Osteoblast (primary cell): Measurements from ENCODE around the gene GAPVD1. TPM values are rescaled to one million over a fixed set of nuclear protein-coding genes. Genes with fewer than 3 reads are reported as not detected.

Experiments used
- DNase-seq: peaks from one replicate; pipeline ENCODE4 v3.0.0; 2011; ENCODE audit warnings: low spot score, mixed read lengths; ENCODE audit not compliant: insufficient read length; ENCODE audit errors: missing footprints
- H2AFZ ChIP-seq: 2 replicates; pipeline ENCODE4 v1.6.0; 2011; ENCODE audit warnings: mild to moderate bottlenecking, low read length
- H3K27ac ChIP-seq: 2 replicates; pipeline ENCODE4 v1.5.1; 2011; ENCODE audit warnings: mild to moderate bottlenecking, low read depth, low read length, moderate library complexity
- H3K27me3 ChIP-seq: 2 replicates; pipeline ENCODE4 v1.6.0; 2012; ENCODE audit warnings: mild to moderate bottlenecking, control low read depth, inconsistent platforms, low read length, moderate library complexity; ENCODE audit not compliant: insufficient read depth
- H3K36me3 ChIP-seq: 2 replicates; pipeline ENCODE4 v1.5.1; 2011; ENCODE audit warnings: mild to moderate bottlenecking, low read length, control low read depth, moderate library complexity; ENCODE audit not compliant: insufficient read depth
- H3K4me1 ChIP-seq: 2 replicates; pipeline ENCODE4 v1.5.1; 2011; ENCODE audit warnings: mild to moderate bottlenecking, low read length, control low read depth, moderate library complexity; ENCODE audit not compliant: insufficient read depth
- H3K4me2 ChIP-seq: 2 replicates; pipeline ENCODE4 v1.6.0; 2011; ENCODE audit warnings: mild to moderate bottlenecking, low read length; ENCODE audit not compliant: insufficient read depth
- H3K4me3 ChIP-seq: fragments of 200-600 bp; sonication (generic); 3 replicates; pipeline ENCODE4 v1.5.1; 2012; ENCODE audit warnings: mild to moderate bottlenecking, low read length, inconsistent platforms; ENCODE audit not compliant: insufficient read depth
- H3K79me2 ChIP-seq: 2 replicates; pipeline ENCODE4 v1.6.0; 2012; ENCODE audit warnings: mild to moderate bottlenecking, low read length, control low read depth, inconsistent platforms; ENCODE audit not compliant: insufficient read depth
- H3K9me3 ChIP-seq: 2 replicates; pipeline ENCODE4 v1.5.1; 2011; ENCODE audit warnings: low read depth, low read length, control low read depth
- H4K20me1 ChIP-seq: 2 replicates; pipeline ENCODE4 v1.6.0; 2012; ENCODE audit warnings: mild to moderate bottlenecking, low read length, control low read depth; ENCODE audit not compliant: insufficient read depth
- total RNA-seq: library from RNA; depleted of rRNA; stranded (reverse); fragments of >200 nt; gene quantifications from 2 replicates; pipeline ENCODE4 v1.2.3, GENCODE V29; 2012
- TF ChIP-seq, protein P1 (sequence below): IDR thresholded peaks from 2 replicates; pipeline ENCODE4 v1.5.1; 2011; ENCODE audit warnings: mild to moderate bottlenecking, low read depth, low read length, moderate library complexity; ENCODE audit errors: extremely low read depth

GAPVD1 gene
- total RNA-seq, 1 donor: 80.3 TPM

DNA sequence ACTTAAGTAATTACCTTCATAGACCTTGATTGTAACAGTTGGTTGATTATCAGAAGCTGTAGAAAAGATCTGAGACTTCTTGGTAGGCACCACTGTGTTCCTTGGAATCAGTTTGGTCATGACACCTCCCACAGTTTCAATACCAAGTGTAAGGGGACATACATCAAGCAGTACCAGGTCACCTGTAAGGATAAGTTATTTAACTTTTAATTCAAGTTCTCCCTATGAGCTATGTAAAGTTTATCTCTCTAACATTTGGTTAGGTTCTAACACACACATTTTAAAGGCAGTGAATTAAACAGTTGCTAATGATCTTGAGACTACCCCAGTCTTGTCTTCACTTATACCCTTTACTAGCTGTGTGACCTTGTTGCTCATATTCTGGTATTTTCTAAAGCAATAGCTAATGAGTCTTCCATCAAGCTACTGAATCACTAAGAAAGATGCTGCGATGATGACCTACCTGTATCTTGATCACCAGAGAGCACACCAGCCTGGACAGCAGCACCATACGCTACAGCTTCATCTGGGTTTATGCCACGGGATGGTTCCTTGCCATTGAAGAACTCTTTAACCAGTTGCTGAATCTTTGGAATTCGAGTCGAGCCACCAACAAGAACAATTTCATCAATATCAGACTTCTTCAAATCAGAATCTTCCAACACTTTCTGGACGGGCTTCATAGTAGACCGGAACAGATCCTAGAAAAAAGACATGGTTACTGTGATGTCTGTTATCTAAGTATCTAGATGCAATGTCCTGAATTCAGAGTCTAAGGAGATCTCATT lies 23.3 kb upstream of the GAPVD1 start:
- Histone ChIP-seq H3K4me2 (peak overlapping the region; percentile 79), H3K27me3 (no peaks in the 10 kb centered on the region), H3K36me3 (peaks cover 59% of the 10 kb centered on the region), H3K4me1 (peaks cover 49% of the 10 kb centered on the region), H2AFZ (no peak overlapping the region), H3K4me3 (peak overlapping the region; percentile 93), H3K9me3 (no peaks in the 10 kb centered on the region), H3K79me2 (peaks cover 66% of the 10 kb centered on the region), H3K27ac (peak overlapping the region; percentile 20), H4K20me1 (peaks cover 62% of the 10 kb centered on the region)
- TF ChIP-seq, protein P1, sequence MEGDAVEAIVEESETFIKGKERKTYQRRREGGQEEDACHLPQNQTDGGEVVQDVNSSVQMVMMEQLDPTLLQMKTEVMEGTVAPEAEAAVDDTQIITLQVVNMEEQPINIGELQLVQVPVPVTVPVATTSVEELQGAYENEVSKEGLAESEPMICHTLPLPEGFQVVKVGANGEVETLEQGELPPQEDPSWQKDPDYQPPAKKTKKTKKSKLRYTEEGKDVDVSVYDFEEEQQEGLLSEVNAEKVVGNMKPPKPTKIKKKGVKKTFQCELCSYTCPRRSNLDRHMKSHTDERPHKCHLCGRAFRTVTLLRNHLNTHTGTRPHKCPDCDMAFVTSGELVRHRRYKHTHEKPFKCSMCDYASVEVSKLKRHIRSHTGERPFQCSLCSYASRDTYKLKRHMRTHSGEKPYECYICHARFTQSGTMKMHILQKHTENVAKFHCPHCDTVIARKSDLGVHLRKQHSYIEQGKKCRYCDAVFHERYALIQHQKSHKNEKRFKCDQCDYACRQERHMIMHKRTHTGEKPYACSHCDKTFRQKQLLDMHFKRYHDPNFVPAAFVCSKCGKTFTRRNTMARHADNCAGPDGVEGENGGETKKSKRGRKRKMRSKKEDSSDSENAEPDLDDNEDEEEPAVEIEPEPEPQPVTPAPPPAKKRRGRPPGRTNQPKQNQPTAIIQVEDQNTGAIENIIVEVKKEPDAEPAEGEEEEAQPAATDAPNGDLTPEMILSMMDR: no peak
- DNase-seq: no peak

DNA sequence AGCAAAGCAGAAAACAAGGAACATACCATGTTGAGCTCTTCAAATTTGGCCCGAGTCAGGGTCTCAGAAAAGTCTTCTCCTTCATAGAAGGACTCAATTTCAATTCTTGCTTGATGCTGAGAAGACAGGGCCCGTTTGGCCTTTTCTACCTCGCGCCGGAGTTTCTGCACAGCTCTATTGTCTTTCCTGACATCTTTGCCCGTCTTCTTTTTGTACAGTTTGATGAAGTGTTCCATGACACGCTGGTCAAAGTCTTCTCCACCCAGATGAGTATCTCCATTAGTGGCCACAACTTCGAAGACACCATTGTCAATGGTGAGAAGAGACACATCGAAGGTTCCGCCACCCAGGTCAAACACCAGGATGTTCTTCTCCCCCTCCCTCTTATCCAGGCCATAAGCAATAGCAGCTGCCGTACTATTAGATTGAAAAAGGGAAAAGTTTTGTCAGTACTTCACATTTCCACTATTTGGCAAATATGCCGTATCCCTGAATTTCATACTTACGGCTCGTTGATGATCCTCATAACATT lies 22.6 kb upstream of the GAPVD1 start:
- Histone ChIP-seq H2AFZ (no peak overlapping the region), H3K9me3 (no peaks in the 10 kb centered on the region), H3K27me3 (no peaks in the 10 kb centered on the region), H3K79me2 (peaks cover 66% of the 10 kb centered on the region), H3K4me2 (peak overlapping the region; percentile 79), H3K4me3 (peak overlapping the region; percentile 93), H3K36me3 (peaks cover 59% of the 10 kb centered on the region), H3K4me1 (peaks cover 50% of the 10 kb centered on the region), H4K20me1 (peaks cover 62% of the 10 kb centered on the region), H3K27ac (peak overlapping the region; percentile 20)
- DNase-seq: no peak
- TF ChIP-seq, protein P1: no peak

DNA sequence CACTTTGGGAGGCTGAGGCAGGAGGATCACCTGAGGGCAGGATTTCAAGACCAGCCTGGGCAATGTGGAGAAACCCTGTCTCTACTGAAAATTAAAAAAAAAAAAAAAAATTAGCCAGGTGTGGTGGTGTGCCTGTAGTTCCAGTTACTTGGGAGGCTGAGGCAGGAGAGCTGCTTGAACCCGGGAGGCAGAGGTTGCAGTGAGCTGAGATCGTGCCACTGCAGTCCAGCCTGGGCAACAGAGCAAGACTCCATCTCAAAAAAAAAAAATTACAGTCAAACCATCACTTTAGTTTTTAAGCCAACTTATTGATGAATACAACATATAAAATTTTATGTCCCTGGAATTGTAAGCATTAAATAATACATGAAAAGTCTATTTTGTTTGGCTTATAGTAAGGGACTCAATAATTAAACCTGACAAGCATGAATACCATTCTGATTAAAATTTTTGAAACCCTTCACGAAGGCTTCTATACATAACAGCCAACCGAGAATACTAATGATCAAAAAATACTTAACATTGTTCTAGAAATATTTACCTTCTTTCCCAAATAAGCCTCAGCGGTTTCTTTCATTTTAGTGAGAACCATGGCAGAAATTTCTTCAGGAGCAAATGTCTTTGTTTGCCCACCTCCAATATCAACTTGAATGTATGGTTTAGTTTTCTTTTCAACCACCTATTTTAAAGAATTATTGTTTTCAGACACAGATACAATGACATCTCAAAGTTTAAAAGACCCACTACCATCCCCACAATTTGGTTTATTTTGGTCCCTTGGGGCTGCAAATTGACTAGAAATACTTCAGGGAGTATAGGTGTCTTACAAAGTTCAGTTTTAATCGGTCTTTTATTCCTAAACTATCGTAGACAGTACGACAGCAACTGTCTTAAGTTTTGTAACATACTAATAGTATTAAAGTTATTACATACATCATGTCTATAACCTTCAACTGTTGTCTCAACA lies 21.7 kb upstream of the GAPVD1 start:
- Histone ChIP-seq H3K9me3 (no peaks in the 10 kb centered on the region), H3K4me1 (peaks cover 45% of the 10 kb centered on the region), H3K36me3 (peaks cover 56% of the 10 kb centered on the region), H3K79me2 (peaks cover 66% of the 10 kb centered on the region), H2AFZ (no peak overlapping the region), H3K4me2 (peak overlapping the region; percentile 79), H3K27me3 (no peaks in the 10 kb centered on the region), H3K4me3 (peak overlapping the region; percentile 93), H3K27ac (peak overlapping the region; percentile 96), H4K20me1 (peaks cover 60% of the 10 kb centered on the region)
- TF ChIP-seq, protein P1: no peak
- no peak for DNase-seq
